ENCODE measurements around the gene AIG1.
"Not testable (repeated sequence)": the region's sequence is repeated elsewhere in the genome, so short reads cannot be mapped to it uniquely, and the experiment has no call there.

The AIG1 gene

GRCh38 chr6:143074101-143074500 is 13.4 kb downstream of the AIG1 start:
- TF ChIP-seq CTCF (IDR thresholded peaks at IDR 0.05; ENCODE audit: control insufficient read depth, insufficient read depth, low read depth, low read length, missing control alignments) = no peak
- no peak for DNase-seq (ENCODE audit: low read depth)
- H3K4me3 ChIP-seq (ENCODE audit: control insufficient read depth, low read depth, low read length) = no peak overlapping the region

DNA sequence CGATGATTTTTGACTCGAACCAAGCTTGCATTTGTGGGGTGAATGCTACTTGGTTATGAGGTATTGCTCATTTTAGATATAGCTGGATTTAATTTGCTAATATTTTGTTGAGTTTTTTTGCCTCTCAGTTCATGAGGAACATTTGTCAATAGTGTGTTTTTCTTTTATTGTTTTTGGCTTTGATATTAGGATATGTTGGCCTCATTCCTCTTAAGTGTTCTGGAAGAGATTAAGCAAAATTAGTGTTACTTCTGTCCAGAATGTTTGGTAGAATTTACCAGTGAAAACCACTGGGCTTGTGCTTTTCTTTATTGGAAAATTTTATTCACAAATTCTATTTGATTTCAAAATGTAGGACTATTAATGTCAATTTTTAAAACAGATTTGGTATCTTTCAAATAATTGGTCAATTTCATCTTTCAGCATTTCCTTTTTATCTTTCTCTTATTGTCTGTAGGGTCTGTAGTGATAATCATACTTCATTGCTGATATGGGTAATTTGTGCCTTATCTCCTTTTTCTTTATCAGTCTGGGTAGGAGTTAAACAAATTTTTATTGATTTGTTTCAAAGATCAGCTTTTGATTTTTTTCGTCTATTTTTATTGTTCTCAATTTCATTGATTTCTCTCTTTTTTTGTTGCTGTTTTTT is 14.1 kb downstream of the AIG1 start:
- no peak for DNase-seq (ENCODE audit: low read depth)
- H3K4me3 ChIP-seq (ENCODE audit: control insufficient read depth, low read depth, low read length) = no peak overlapping the region
- no peak for TF ChIP-seq CTCF (IDR thresholded peaks at IDR 0.05; ENCODE audit: control insufficient read depth, insufficient read depth, low read depth, low read length, missing control alignments)

DNA sequence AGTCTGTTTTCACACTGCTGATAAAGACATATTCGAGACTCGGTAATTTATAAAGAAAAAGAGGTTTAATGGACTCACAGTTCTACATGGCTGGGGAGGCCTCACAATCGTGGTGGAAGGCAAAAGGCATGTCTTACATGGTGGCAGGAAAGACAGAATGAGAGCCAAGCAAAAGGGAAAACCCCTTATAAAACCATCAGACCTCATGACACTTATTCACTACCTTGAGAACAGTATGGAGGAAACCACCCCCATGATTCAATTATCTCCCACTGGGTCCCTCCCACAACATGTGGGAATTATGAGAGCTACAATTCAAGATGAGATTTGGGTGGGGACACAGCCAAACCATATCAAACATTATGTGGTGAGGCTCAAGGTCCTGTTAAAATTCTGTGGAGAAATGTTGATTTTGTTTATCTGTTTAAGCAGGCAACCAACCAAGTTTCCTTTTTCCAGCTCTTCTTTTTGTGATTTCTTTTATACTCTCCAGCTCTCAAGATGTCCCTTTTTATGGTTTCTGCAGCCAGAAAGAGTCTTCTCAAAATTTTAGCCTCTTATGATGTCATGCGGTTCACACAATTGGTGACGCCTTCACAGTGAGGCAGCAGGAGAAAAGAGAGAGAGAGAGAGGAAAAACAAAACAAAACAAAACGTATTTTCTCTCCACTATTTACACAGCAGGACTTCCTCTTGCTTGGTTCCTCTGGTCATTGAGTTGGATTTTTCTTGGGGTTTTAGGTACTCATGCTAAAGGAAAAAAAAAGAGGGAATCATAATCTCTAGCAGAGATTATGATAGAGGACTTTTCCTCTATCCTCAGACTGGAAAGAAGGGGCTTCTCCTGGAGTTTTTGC is 18.0 kb downstream of the AIG1 start:
- no peak overlapping the region for H3K4me3 ChIP-seq (ENCODE audit: control insufficient read depth, low read depth, low read length)
- no peak for TF ChIP-seq CTCF (IDR thresholded peaks at IDR 0.05; ENCODE audit: control insufficient read depth, insufficient read depth, low read depth, low read length, missing control alignments)
- no peak for DNase-seq (ENCODE audit: low read depth)

- DNase-seq (ENCODE audit: low read depth) = no peak
- no peak overlapping the region for H3K4me3 ChIP-seq (ENCODE audit: control insufficient read depth, low read depth, low read length)
- no peak for TF ChIP-seq CTCF (IDR thresholded peaks at IDR 0.05; ENCODE audit: control insufficient read depth, insufficient read depth, low read depth, low read length, missing control alignments)
Measured at GRCh38 chr6:143079325-143079640, 18.6 kb downstream of the AIG1 start.

GRCh38 chr6:143082274-143082673 is 21.6 kb downstream of the AIG1 start:
- DNase-seq (ENCODE audit: low read depth); H3K4me3 ChIP-seq (ENCODE audit: control insufficient read depth, low read depth, low read length): not testable (repeated sequence)

DNA sequence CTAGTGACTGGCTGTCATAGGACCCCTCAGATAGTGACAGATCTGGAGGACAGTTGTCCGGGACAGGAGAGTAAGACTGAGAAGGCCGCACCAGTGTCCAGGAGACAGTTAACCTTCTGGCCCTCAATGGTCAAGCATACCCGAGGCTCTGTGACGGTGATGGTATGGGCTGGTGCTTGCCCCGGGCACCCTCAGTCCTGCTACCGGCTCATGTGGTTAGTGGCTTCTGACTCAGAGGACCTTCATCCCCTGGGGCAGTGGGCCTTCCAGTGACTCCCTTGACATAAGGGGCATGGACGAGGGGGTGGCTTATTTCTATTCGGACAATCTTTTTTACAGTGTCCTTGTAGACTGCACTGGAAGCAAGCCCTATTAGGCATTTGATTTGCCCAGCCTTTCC is 23.3 kb downstream of the AIG1 start:
- H3K4me3 ChIP-seq (ENCODE audit: control insufficient read depth, low read depth, low read length); DNase-seq (ENCODE audit: low read depth): not testable (repeated sequence)

DNA sequence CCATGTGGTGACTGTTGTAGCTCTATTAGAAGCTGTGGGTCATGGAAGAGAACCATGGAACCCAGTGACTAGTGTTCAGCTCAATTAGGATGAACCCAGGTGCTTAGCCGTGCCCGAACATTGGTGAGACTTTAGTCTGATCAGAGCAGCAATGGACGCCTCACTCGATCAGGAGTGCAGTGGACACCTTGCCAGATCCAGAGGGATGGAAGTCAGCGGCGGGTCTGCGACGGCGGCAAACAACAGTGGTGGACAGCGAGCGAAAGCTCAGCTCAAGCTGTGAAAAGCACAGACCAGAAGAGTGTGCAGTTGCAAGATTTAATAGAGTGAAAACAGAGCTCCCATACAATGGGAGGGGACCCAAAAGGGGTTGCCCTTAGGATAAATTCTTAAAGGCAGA is 26.6 kb downstream of the AIG1 start:
- DNase-seq (ENCODE audit: low read depth); H3K4me3 ChIP-seq (ENCODE audit: control insufficient read depth, low read depth, low read length): not testable (repeated sequence)

DNA sequence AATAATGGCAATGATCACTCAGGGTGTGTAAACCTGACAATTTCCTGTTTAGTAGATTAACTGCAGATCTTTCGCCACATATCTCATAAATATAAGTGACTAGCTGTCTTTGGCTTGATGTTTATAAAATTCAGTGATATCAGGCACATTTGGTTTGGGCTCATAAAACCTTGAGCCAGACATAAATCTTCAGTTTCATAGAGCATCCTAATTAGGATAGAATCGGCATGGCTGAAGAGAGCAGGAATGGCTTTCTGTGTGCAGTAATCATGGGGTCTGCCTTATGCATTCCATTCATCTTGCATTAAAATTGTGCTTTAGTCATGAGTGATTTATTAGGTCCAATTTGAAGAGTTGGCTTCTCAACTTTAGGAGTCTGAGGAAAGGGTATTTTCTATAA is 27.2 kb downstream of the AIG1 start:
- no peak for TF ChIP-seq CTCF (IDR thresholded peaks at IDR 0.05; ENCODE audit: control insufficient read depth, insufficient read depth, low read depth, low read length, missing control alignments)
- no peak overlapping the region for H3K4me3 ChIP-seq (ENCODE audit: control insufficient read depth, low read depth, low read length)
- peak; percentile 50 for DNase-seq (ENCODE audit: low read depth)
